Ammon's horn (tissue), 1 donor: ENCODE results near the gene ANK2.

ENCODE experiments used
- DNase-seq: peaks from one replicate; pipeline ENCODE4 v3.0.0-alpha.2; 2016; ENCODE audit warnings: low spot score

Gene ANK2

GRCh38 chr4:113049421-113050370 is at the start of gene ANK2:
TSS of gene ANK2 (plus strand) at chr4:113049653. CDS start at chr4:113049729, 76 bp downstream.
- peak; percentile 88 for DNase-seq

GRCh38 chr4:113003841-113004240 is 45.6 kb upstream of the ANK2 start:
- no peak for DNase-seq

GRCh38 chr4:113004655-113005054 is 44.8 kb upstream of the ANK2 start:
- no peak for DNase-seq

GRCh38 chr4:113006632-113007031 is 42.8 kb upstream of the ANK2 start:
- no peak for DNase-seq

GRCh38 chr4:113007151-113007550 is 42.3 kb upstream of the ANK2 start:
- no peak for DNase-seq

- no peak for DNase-seq
Observed at GRCh38 chr4:113008135-113008534, 41.3 kb upstream of the ANK2 start.

GRCh38 chr4:113008716-113009115 is 40.7 kb upstream of the ANK2 start:
- peak; percentile 15 for DNase-seq

GRCh38 chr4:113009461-113009860 is 40.0 kb upstream of the ANK2 start:
- no peak for DNase-seq

- DNase-seq = no peak
Observed at GRCh38 chr4:113012122-113012725, 37.2 kb upstream of the ANK2 start.

- DNase-seq = peak; percentile 61
Observed at GRCh38 chr4:113012786-113013185, 36.7 kb upstream of the ANK2 start.

GRCh38 chr4:113013751-113014150 is 35.7 kb upstream of the ANK2 start:
- DNase-seq = no peak

GRCh38 chr4:113016377-113016776 is 33.1 kb upstream of the ANK2 start:
- DNase-seq = no peak

GRCh38 chr4:113020966-113021365 is 28.5 kb upstream of the ANK2 start:
- DNase-seq = peak; percentile 29

GRCh38 chr4:113024388-113024787 is 25.1 kb upstream of the ANK2 start:
- no peak for DNase-seq

GRCh38 chr4:113025416-113025815 is 24.0 kb upstream of the ANK2 start:
- DNase-seq = no peak

- no peak for DNase-seq
Observed at GRCh38 chr4:113026556-113026955, 22.9 kb upstream of the ANK2 start.

GRCh38 chr4:113028074-113028473 is 21.4 kb upstream of the ANK2 start:
- no peak for DNase-seq

GRCh38 chr4:113031212-113031611 is 18.2 kb upstream of the ANK2 start:
- DNase-seq = no peak

- no peak for DNase-seq
Observed at GRCh38 chr4:113040793-113041192, 8.7 kb upstream of the ANK2 start.

- DNase-seq = no peak
Observed at GRCh38 chr4:113042502-113042901, 7.0 kb upstream of the ANK2 start.

GRCh38 chr4:113043591-113043990 is 5.9 kb upstream of the ANK2 start:
- DNase-seq = no peak

- DNase-seq = peak; percentile 41
Observed at GRCh38 chr4:113050371-113050755, 910 bp downstream of the ANK2 start.

GRCh38 chr4:113050837-113051236 is 1.4 kb downstream of the ANK2 start:
- DNase-seq = no peak
